22Rv1 (cell line): ENCODE measurements around the gene TXNDC12.

Experiments
- H3K27ac ChIP-seq: fragments of 450-650 bp; 2 replicates; pipeline ENCODE4 v1.5.1; 2017
- ZFX ChIP-seq: fragments of 450-650 bp; IDR thresholded peaks from 2 replicates; pipeline ENCODE4 v1.6.1; 2017; ENCODE audit warnings: antibody characterized with exemption, borderline replicate concordance
- TF ChIP-seq, protein P1 (sequence below): fragments of 450-650 bp; IDR thresholded peaks from 2 replicates; pipeline ENCODE4 v1.5.1; 2017; ENCODE audit warnings: mild to moderate bottlenecking

Gene TXNDC12

DNA sequence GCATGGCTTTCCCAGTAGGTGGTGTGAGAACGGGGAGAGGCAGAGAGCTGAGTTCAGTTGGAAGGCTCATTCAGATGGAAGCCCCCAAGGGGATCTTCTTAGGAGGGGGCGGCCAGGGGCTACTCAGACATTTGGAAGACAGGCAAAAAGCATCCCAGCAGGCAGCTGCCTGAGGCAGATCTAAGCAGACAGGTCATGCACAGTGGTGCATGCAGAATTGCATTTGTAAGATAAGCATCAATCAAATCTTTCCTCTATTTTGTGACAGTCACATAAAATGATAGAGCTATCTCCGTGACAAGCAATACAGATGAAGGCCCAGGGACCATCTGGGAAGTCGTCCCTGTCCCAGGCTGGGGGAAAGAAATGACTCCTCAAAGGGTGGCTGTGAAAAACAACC, 68.3 kb downstream of the TXNDC12 start:
- H3K27ac ChIP-seq = no peak overlapping the region
- TF ChIP-seq ZFX = no peak
- TF ChIP-seq, protein P1, sequence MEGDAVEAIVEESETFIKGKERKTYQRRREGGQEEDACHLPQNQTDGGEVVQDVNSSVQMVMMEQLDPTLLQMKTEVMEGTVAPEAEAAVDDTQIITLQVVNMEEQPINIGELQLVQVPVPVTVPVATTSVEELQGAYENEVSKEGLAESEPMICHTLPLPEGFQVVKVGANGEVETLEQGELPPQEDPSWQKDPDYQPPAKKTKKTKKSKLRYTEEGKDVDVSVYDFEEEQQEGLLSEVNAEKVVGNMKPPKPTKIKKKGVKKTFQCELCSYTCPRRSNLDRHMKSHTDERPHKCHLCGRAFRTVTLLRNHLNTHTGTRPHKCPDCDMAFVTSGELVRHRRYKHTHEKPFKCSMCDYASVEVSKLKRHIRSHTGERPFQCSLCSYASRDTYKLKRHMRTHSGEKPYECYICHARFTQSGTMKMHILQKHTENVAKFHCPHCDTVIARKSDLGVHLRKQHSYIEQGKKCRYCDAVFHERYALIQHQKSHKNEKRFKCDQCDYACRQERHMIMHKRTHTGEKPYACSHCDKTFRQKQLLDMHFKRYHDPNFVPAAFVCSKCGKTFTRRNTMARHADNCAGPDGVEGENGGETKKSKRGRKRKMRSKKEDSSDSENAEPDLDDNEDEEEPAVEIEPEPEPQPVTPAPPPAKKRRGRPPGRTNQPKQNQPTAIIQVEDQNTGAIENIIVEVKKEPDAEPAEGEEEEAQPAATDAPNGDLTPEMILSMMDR = no peak

DNA sequence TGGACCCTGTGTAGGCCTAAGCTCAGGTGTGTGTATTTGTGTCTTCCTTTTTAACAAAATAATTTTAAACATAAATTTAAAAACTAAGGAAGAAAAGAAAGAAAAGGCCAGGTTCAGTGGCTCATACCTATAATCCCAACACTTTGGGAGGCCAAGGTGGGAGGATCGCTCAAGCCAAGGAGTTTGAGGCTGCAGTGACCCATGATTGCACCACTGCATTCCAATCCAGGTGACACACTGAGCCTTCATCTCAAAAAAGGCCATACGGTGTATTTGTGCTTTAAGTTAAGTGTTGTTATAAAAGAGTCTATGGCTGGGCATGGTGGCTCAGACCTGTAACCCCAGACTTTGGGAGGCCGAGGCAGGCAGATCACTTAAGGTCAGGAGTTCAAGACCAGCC, 72.8 kb downstream of the TXNDC12 start:
- no peak for TF ChIP-seq ZFX
- TF ChIP-seq, protein P1 = no peak

DNA sequence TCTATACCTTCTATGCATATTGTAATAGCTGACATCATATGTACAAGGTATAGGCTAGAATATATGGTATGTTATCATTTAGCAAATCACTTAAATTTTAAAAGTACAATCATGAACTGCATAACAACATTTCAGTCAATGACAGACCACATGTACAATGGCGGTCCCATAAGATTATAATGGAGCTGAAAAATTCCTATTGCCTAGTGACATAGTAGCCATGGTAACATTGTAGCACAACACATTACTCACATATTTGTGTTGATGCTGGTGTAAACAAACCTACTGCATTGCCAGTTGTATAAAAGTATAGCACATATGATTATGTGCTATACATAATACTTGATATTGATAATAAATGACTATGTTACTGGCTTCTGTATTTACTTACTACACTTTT, 73.4 kb downstream of the TXNDC12 start:
- H3K27ac ChIP-seq = no peak overlapping the region
- TF ChIP-seq, protein P1 = no peak
- TF ChIP-seq ZFX = no peak

More for the DNA sequence above, 72.8 kb downstream of the TXNDC12 start:
- no peak overlapping the region for H3K27ac ChIP-seq

DNA sequence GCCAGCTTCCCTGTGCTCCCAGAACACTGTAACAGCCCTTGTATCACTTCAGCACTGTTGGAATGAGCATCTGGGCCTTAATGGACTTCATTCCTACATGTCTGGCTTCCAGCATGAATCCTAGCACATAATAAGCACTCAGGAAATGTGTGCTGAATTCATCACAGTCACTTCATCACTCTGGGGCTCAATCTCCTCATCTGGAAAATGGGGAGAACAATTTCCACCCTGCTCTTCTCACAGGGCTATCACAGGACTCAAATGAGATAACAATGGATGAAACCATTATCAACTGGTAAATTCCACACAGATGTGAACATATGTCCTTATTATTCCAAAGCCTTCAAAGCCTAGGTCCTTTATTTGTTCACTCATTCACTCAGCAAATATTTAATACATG, 76.9 kb downstream of the TXNDC12 start:
- TF ChIP-seq, protein P1 = no peak
- TF ChIP-seq ZFX = no peak
- H3K27ac ChIP-seq = no peak overlapping the region

DNA sequence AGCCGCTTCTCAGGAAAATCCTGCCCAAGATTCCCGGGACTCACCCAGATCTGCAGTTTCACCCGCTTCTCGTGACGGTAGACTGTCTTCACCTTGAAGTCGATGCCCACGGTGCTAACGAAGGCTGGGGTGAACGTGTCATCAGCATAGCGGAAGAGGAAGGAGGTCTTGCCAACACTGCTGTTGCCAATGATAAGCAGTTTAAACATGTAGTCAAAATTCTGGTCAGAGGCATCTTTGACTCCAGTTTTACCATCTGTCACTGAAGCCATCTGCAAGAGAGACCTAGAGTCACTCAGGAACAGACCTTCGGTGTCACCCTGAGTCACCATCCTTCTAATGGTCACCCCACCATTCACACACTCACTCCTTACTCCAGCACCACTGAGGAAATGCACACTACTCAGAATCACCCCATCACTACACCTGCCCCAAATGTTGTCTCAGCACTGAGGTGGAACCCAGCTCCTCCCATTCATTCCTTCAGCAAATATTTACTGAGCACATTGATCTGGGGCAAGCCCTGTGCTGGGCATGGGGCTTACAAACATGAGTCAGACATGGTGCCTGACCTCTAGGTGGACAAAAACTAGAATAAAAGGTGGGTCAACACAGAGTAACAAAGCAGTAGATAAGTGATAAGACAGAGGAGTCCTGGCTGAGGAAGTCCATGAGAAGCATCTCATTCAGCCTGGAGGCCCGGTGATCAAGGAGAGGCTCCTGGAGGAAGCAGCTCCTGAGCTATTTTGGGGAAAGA, 78.0 kb downstream of the TXNDC12 start:
- TF ChIP-seq, protein P1 = no peak
- TF ChIP-seq ZFX = no peak
- no peak overlapping the region for H3K27ac ChIP-seq

DNA sequence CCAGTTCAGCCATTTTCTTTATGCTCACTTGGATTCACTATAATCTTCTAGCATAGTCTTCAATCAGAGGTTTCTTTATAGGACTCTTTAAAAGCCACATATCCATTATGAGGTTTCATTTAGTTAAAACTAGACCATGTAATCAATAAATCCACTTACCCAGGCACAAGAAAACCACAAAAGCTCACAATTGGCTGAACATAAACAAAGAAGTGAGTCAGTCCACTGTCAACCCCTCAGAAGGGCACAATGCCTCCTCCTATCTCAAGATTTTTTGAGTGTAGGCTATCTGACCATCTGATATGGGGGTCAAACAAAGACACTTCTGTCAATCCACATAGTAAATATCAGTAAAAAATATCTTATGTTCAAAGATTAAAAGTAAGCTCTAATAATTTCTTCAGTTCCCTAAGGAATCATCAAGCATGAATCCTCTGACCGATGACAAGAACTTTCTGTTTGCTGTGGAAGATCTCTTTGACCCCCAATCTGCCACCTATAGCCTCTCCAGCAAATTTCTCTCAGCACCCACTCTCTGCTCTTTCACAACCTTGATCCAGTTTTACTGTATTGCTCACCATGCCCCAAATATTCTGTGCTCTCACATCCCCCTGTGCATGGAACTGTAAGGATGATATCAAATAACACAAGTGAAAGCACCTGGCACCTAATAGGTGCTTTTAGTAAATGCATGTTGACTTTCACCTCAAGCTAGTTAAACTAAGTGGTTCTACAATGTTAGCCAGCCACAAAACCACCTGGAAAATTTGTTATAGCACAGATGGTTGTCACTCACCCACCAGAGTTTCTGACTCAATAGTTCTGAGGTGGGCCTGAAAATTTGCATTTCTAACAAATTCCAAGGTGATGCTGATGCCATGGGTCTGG, 81.2 kb downstream of the TXNDC12 start:
- no peak overlapping the region for H3K27ac ChIP-seq

More for the DNA sequence above, 81.2 kb downstream of the TXNDC12 start:
- TF ChIP-seq, protein P1 = no peak
- TF ChIP-seq ZFX = no peak
